Measurements from ENCODE around the gene ZNF316.

- TF ChIP-seq POLR2A (IDR thresholded peaks at IDR 0.05) (no peak), CTCF (IDR thresholded peaks at IDR 0.05) (no peak), POLR2AphosphoS5 (IDR thresholded peaks at IDR 0.05) (no peak)
Observed at GRCh38 chr7:6604458-6604857, 32.7 kb upstream of the ZNF316 start.
